Ishikawa (cell line): ENCODE measurements around the gene PTPN7.

Experiments used
- CEBPB ChIP-seq: IDR thresholded peaks from 2 replicates; pipeline ENCODE4 v1.6.1; 2012
- EGR1 ChIP-seq: IDR thresholded peaks from 2 replicates; pipeline ENCODE4 v1.6.1; 2012
- EP300 ChIP-seq: IDR thresholded peaks from 2 replicates; pipeline ENCODE4 v1.6.1; 2012; ENCODE audit warnings: borderline replicate concordance
- FOXM1 ChIP-seq: IDR thresholded peaks from 2 replicates; pipeline ENCODE4 v1.6.1; 2012; ENCODE audit warnings: low read depth, borderline replicate concordance
- NFIC ChIP-seq: IDR thresholded peaks from 2 replicates; pipeline ENCODE4 v1.6.1; 2012
- TAF1 ChIP-seq: IDR thresholded peaks from 2 replicates; pipeline ENCODE4 v1.6.1; 2012; ENCODE audit warnings: low read depth, mild to moderate bottlenecking
- TCF12 ChIP-seq: IDR thresholded peaks from 2 replicates; pipeline ENCODE4 v1.6.1; 2012; ENCODE audit warnings: low read depth
- YY1 ChIP-seq: IDR thresholded peaks from 2 replicates; pipeline ENCODE4 v1.6.1; 2012; ENCODE audit warnings: low read depth
- ZBTB7A ChIP-seq: IDR thresholded peaks from 2 replicates; pipeline ENCODE4 v1.6.1; 2012; ENCODE audit warnings: low read depth
- TF ChIP-seq, protein P1 (sequence below): IDR thresholded peaks from 2 replicates; pipeline ENCODE4 v1.6.1; 2012
- TF ChIP-seq, protein P2 (sequence below): IDR thresholded peaks from 2 replicates; pipeline ENCODE4 v1.6.1; 2012; ENCODE audit warnings: low read depth, mild to moderate bottlenecking

DNA sequence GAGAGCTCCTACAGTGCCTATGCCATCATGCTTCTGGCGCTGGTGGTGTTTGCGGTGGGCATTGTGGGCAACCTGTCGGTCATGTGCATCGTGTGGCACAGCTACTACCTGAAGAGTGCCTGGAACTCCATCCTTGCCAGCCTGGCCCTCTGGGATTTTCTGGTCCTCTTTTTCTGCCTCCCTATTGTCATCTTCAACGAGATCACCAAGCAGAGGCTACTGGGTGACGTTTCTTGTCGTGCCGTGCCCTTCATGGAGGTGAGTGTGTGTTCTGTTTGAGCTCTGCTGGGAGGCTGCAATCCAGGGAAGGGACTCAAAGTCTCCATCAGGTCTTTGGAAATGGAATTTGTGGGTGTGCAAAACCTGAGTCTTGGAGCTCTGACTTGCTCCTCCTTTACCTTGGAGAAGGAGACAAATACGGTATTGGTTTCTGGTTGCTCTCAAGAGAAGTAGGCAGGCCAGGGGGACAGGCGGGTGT lies 37.0 kb downstream of the PTPN7 start:
- TF ChIP-seq TCF12 = no peak
- TF ChIP-seq CEBPB = no peak
- TF ChIP-seq, protein P1, sequence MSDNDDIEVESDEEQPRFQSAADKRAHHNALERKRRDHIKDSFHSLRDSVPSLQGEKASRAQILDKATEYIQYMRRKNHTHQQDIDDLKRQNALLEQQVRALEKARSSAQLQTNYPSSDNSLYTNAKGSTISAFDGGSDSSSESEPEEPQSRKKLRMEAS = no peak
- TF ChIP-seq, protein P2, sequence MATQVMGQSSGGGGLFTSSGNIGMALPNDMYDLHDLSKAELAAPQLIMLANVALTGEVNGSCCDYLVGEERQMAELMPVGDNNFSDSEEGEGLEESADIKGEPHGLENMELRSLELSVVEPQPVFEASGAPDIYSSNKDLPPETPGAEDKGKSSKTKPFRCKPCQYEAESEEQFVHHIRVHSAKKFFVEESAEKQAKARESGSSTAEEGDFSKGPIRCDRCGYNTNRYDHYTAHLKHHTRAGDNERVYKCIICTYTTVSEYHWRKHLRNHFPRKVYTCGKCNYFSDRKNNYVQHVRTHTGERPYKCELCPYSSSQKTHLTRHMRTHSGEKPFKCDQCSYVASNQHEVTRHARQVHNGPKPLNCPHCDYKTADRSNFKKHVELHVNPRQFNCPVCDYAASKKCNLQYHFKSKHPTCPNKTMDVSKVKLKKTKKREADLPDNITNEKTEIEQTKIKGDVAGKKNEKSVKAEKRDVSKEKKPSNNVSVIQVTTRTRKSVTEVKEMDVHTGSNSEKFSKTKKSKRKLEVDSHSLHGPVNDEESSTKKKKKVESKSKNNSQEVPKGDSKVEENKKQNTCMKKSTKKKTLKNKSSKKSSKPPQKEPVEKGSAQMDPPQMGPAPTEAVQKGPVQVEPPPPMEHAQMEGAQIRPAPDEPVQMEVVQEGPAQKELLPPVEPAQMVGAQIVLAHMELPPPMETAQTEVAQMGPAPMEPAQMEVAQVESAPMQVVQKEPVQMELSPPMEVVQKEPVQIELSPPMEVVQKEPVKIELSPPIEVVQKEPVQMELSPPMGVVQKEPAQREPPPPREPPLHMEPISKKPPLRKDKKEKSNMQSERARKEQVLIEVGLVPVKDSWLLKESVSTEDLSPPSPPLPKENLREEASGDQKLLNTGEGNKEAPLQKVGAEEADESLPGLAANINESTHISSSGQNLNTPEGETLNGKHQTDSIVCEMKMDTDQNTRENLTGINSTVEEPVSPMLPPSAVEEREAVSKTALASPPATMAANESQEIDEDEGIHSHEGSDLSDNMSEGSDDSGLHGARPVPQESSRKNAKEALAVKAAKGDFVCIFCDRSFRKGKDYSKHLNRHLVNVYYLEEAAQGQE = no peak
- TF ChIP-seq EP300 = no peak
- no peak for TF ChIP-seq TAF1
- no peak for TF ChIP-seq EGR1
- no peak for TF ChIP-seq NFIC
- no peak for TF ChIP-seq ZBTB7A
- TF ChIP-seq FOXM1 = no peak
- TF ChIP-seq YY1 = no peak
